ENCODE data around the gene PLCXD1.

GRCh38 chrX:267771-268261 is 13.4 kb upstream of the PLCXD1 start:
- TF ChIP-seq, protein P1, sequence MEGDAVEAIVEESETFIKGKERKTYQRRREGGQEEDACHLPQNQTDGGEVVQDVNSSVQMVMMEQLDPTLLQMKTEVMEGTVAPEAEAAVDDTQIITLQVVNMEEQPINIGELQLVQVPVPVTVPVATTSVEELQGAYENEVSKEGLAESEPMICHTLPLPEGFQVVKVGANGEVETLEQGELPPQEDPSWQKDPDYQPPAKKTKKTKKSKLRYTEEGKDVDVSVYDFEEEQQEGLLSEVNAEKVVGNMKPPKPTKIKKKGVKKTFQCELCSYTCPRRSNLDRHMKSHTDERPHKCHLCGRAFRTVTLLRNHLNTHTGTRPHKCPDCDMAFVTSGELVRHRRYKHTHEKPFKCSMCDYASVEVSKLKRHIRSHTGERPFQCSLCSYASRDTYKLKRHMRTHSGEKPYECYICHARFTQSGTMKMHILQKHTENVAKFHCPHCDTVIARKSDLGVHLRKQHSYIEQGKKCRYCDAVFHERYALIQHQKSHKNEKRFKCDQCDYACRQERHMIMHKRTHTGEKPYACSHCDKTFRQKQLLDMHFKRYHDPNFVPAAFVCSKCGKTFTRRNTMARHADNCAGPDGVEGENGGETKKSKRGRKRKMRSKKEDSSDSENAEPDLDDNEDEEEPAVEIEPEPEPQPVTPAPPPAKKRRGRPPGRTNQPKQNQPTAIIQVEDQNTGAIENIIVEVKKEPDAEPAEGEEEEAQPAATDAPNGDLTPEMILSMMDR (IDR thresholded peaks at IDR 0.05), result no peak
- no peak for TF ChIP-seq POLR2A (IDR thresholded peaks at IDR 0.05)
